ENCODE measurements around the gene EVA1C.
"Not testable (repeated sequence)": the region's sequence is repeated elsewhere in the genome, so short reads cannot be mapped to it uniquely, and the experiment has no call there.

Gene EVA1C

DNA sequence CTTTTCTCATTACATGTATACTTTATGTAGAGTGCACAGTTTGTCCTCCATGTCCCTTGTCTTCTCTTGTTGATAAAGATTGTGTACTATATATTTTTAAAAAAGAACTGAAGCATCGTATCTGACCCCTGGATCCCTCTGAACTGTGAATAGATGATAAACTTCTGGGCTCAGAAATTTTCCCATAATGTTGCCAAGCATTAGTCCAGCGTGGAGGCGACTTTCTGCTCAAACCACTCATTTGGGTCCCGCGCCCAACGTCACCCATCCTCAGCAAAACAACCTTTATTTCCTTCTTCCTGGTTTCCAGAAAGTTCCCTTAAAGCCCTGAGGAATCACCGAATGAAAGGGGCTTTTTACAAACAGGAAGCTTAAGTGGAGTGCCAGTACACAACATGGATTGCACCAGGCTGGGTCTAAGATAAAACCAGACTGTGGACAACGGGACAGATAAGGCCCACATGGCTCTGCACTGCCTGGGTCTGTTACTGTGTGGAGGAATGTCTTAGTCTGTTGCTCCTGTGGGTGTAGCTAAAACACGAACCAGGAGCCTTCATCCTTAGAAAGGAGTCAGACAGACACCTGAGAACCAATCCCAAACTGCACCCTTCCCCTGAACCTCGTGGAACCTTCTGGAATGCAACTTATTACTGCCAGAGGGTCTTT is 15.6 kb downstream of the EVA1C start:
- H3K4me3 ChIP-seq (ENCODE audit: control insufficient read depth, low read depth, low read length) = no peak overlapping the region
- DNase-seq (ENCODE audit: low read depth) = no peak
- TF ChIP-seq, protein P1, sequence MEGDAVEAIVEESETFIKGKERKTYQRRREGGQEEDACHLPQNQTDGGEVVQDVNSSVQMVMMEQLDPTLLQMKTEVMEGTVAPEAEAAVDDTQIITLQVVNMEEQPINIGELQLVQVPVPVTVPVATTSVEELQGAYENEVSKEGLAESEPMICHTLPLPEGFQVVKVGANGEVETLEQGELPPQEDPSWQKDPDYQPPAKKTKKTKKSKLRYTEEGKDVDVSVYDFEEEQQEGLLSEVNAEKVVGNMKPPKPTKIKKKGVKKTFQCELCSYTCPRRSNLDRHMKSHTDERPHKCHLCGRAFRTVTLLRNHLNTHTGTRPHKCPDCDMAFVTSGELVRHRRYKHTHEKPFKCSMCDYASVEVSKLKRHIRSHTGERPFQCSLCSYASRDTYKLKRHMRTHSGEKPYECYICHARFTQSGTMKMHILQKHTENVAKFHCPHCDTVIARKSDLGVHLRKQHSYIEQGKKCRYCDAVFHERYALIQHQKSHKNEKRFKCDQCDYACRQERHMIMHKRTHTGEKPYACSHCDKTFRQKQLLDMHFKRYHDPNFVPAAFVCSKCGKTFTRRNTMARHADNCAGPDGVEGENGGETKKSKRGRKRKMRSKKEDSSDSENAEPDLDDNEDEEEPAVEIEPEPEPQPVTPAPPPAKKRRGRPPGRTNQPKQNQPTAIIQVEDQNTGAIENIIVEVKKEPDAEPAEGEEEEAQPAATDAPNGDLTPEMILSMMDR (IDR thresholded peaks at IDR 0.05; ENCODE audit: control insufficient read depth, insufficient read depth, low read depth, low read length, missing control alignments) = no peak

DNA sequence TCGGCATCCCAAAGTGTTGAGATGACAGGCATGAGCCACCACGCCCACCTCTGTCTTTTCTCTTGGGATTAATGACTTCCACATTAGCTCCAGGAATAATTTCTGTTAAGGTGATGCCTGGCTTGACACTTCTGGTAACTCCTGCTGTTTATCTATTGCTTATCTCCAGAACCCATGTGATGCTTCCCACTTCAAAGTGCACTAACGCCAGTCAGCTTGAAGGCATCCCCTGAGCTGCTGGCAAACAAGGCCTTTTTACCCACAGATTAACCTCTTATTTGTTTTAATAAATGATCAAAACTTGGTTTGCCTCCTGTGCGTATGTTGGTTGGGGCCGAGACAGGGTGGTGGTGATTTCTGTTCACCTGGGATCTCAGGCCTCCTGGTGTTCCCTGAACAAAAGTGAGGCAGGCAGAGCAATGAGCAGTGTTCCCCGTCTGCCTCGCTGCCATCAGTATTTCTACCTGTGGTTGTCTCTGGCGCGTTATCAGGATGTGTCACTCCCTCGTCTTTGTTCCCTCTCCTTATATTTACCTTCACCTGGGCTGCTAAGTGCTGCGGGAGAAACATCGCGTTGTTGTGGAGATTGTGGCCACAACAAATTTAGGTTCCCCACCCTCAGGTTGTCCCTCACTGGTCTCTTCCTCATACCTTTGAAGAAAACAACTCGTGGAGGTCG is 20.6 kb downstream of the EVA1C start:
- DNase-seq (ENCODE audit: low read depth); H3K4me3 ChIP-seq (ENCODE audit: control insufficient read depth, low read depth, low read length): not testable (repeated sequence)

DNA sequence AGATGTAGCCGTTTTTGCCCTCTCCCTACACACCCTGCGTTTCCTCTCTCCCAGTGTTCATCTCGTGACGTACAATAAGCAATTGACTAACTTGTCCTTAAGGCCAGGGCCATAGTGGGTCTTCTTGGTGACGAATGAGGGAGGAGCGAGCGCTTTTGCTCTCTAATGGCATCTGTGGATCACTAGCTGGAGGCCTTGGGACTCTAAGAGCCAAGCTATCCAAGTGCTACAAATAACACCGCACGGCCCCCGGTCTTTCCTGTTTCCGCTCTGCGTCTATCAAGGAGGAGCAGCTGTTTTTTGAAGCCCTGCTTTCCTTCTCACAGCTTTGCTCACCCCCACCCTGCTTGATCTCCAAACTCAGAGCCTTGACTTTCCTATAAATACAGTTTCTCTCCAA is 25.2 kb downstream of the EVA1C start:
- DNase-seq (ENCODE audit: low read depth) = no peak
- TF ChIP-seq, protein P1 (IDR thresholded peaks at IDR 0.05; ENCODE audit: control insufficient read depth, insufficient read depth, low read depth, low read length, missing control alignments) = no peak
- no peak overlapping the region for H3K4me3 ChIP-seq (ENCODE audit: control insufficient read depth, low read depth, low read length)

DNA sequence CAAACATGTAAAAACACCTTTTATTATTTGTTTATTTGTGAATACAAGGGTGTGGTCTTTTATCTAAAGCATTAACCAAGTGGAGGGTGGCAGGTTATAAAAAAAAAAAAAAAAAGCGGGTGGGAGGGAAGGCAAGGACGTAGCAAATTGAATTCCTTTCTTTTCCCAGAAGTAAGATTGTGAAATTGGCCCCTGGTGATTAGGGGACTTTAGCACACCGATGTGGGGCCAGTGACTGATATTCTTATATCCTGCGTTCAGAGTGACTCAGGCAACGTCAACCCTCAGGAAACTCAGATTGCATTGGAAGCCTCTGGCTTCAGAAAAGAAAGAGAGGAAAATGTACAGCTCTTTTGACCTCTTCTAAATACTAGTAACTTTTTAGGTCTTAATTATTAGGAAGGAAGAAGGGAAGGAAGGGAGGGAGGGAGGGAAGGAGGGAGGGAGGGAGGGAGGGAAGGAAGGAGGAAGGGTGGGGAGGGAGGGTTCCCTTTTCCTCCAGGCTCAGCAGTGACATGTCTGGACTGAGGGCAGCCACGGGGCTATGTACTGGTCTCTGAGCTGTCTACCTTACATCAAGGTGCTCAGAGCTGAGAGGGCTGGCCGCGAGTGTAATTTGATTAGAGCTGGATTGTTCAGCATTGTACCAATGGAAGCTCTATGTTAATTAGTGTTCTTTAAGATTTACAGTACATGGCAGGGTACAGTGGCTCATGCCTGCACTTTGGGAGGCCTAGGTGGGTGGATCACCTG is 30.2 kb downstream of the EVA1C start:
- H3K4me3 ChIP-seq (ENCODE audit: control insufficient read depth, low read depth, low read length) = no peak overlapping the region
- TF ChIP-seq, protein P1 (IDR thresholded peaks at IDR 0.05; ENCODE audit: control insufficient read depth, insufficient read depth, low read depth, low read length, missing control alignments) = no peak
- DNase-seq (ENCODE audit: low read depth) = no peak

DNA sequence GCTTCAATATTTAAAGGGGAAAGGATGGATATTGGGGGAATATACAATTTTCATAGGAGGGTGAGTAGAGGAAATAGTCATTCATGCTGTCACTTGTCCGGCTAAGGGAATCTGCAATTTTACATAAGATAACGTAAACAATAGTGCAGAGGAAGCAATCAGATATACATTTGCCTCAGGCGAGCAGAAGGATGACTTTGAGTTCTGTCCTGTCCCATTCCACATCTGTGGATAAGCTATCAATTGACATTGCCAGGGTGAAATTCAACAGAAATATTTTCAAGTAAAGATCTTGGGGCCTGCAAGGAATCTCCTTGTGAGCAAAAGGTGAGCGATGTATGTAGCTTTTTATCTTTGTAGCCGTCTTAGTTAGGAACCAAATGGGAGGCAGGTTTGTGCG is 32.6 kb downstream of the EVA1C start:
- DNase-seq (ENCODE audit: low read depth) = no peak
- H3K4me3 ChIP-seq (ENCODE audit: control insufficient read depth, low read depth, low read length) = no peak overlapping the region
- TF ChIP-seq, protein P1 (IDR thresholded peaks at IDR 0.05; ENCODE audit: control insufficient read depth, insufficient read depth, low read depth, low read length, missing control alignments) = no peak

DNA sequence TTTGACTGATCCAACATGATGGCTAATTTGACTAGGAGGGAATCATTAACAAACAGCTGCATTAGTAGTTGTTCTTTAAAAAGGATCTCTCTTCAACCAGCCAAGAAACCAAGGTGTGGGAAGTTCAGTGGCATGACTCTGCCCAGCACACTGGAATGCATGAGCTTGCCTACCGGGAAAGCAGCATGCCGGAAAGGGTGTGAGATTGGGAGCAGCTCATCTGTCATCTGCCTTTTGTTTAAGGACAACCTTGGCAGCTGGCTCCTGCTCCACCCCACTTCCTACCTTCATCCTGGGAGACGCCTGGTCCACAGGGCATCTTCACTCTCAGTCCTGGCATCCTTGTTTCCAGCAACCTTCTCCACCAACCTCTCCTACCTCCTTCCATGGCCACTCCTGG is 33.9 kb downstream of the EVA1C start:
- not testable (repeated sequence) for DNase-seq (ENCODE audit: low read depth); H3K4me3 ChIP-seq (ENCODE audit: control insufficient read depth, low read depth, low read length)

DNA sequence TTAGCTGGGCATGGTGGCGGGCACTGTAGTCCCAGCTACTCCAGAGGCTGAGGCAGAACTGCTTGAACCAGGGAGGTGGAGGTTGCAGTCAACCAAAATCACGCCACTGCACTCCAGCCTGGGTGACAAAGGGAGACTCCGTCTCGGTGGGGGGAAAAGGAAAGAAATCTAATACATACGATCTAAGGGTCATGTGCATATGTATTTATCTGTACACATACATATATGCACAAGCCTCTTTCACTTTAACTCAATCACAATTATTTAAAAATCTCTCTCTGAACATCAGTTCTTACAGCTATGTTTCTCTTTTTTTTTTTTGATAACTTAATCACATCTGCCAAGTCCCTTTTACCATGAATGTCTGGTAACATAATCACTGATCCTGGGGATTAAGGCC is 34.7 kb downstream of the EVA1C start:
- TF ChIP-seq, protein P1 (IDR thresholded peaks at IDR 0.05; ENCODE audit: control insufficient read depth, insufficient read depth, low read depth, low read length, missing control alignments) = no peak
- DNase-seq (ENCODE audit: low read depth) = no peak

More for the DNA sequence above, 34.7 kb downstream of the EVA1C start:
- H3K4me3 ChIP-seq (ENCODE audit: control insufficient read depth, low read depth, low read length) = no peak overlapping the region

Measured in AG09309 (cell line).